ENCODE data around the gene SORT1. TPM values are rescaled to one million over a fixed set of nuclear protein-coding genes. Genes with fewer than 3 reads are reported as not detected.
"Not testable (repeated sequence)": the region's sequence is repeated elsewhere in the genome, so short reads cannot be mapped to it uniquely, and the experiment has no call there.

Gene SORT1
- total RNA-seq, 4 donors from 2014 or later: 37.0 to 69.6 (median 44.7) TPM

- no peaks in the 10 kb centered on the region for H3K9me3 ChIP-seq
- no peak overlapping the region for H3K4me3 ChIP-seq
- H3K27ac ChIP-seq: no peak overlapping the region
- no peaks in the 10 kb centered on the region for H3K4me1 ChIP-seq
- intact Hi-C loops (cut with DNase I): no loop called here
- DNase-seq: no peak
- no peaks in the 10 kb centered on the region for H3K36me3 ChIP-seq
- H3K27me3 ChIP-seq: peaks cover 0 to 2% (median 0%) of the 10 kb centered on the region in 4 donors
- 79 to 89% methylated on average over 1 of the region's 1 CpG for WGBS, 2 donors
- TF ChIP-seq POLR2A (IDR thresholded peaks at IDR 0.05): no peak
- TF ChIP-seq CTCF (IDR thresholded peaks at IDR 0.05): no peak
Observed at GRCh38 chr1:109290137-109290536, 107.6 kb downstream of the SORT1 start.

- H3K36me3 ChIP-seq; intact Hi-C loops (cut with DNase I); H3K9me3 ChIP-seq; DNase-seq; H3K4me3 ChIP-seq; H3K27me3 ChIP-seq; H3K27ac ChIP-seq: not testable (repeated sequence)
- peaks cover 11 to 24% (median 11%) of the 10 kb centered on the region in 3 donors for H3K4me1 ChIP-seq
- WGBS, 2 donors: 84 to 88% methylated on average over 3 to 5 of the region's 5 CpGs
Observed at GRCh38 chr1:109286762-109287161, 111.0 kb downstream of the SORT1 start.

- TF ChIP-seq POLR2A (IDR thresholded peaks at IDR 0.05): no peak
- TF ChIP-seq CTCF (IDR thresholded peaks at IDR 0.05): no peak
- Histone ChIP-seq H3K9me3 (no peaks in the 10 kb centered on the region), H3K4me3 (peak overlapping the region; percentile 41 to 75 (median 69)), H3K27ac (peak overlapping the region; percentile 79 to 92 (median 92)), H3K27me3 (no peaks in the 10 kb centered on the region), H3K36me3 (peaks cover 0 to 17% (median 0%) of the 10 kb centered on the region in 3 donors), H3K4me1 (peaks cover 14 to 43% (median 15%) of the 10 kb centered on the region in 3 donors)
- 44 to 48% methylated on average over 16 to 17 of the region's 17 CpGs for whole genome bisulfite sequencing, 2 donors
- intact Hi-C loops (cut with DNase I): no loop called here
- no peak for DNase-seq
Observed at GRCh38 chr1:109283748-109284600, 113.7 kb downstream of the SORT1 start.

GRCh38 chr1:109282952-109283747 is 114.6 kb downstream of the SORT1 start, which contains the start of gene PSRC1:
Gene PSRC1, minus strand, starts transcription at chr1:109283145.
- Histone ChIP-seq H3K4me3 (peak within 1 kb of the TSS; percentile 41 to 75 (median 69)), H3K9me3 (no peaks in the 10 kb centered on the region), H3K4me1 (peaks cover 14 to 45% (median 15%) of the 10 kb centered on the region in 3 donors), H3K36me3 (peaks cover 0 to 25% (median 0%) of the 10 kb centered on the region in 3 donors), H3K27ac (peak within 1 kb of the TSS; percentile 79 to 92 (median 92)), H3K27me3 (no peaks in the 10 kb centered on the region)
- 0% methylated on average over 4 of the region's 56 CpGs for WGBS, 2 donors
- intact Hi-C loops (cut with DNase I): no loop called here
- peak in 5 of 6 experiments; percentile 41 to 74 (median 58) for TF ChIP-seq CTCF (IDR thresholded peaks at IDR 0.05)
- peak in 3 of 4 donors; percentile 29 to 77 (median 52) for TF ChIP-seq POLR2A (IDR thresholded peaks at IDR 0.05)
- DNase-seq: peak; percentile 65

- TF ChIP-seq POLR2A (IDR thresholded peaks at IDR 0.05): no peak
- no peak for TF ChIP-seq CTCF (IDR thresholded peaks at IDR 0.05)
- Histone ChIP-seq H3K27me3 (no peaks in the 10 kb centered on the region), H3K4me1 (peaks cover 14 to 51% (median 19%) of the 10 kb centered on the region in 3 donors), H3K4me3 (peak overlapping the region; percentile 41 to 75 (median 69)), H3K9me3 (no peaks in the 10 kb centered on the region), H3K27ac (peak overlapping the region; percentile 79 to 92 (median 92)), H3K36me3 (peaks cover 0 to 25% (median 0%) of the 10 kb centered on the region in 3 donors)
- WGBS, 2 donors: 1 to 32% methylated on average over 3 to 7 of the region's 10 CpGs
- DNase-seq: no peak
- intact Hi-C loops (cut with DNase I): no loop called here
Observed at GRCh38 chr1:109282497-109282951, 115.2 kb downstream of the SORT1 start.
